ENCODE data around the gene CASP2. TPM values are rescaled to one million over a fixed set of nuclear protein-coding genes. Genes with fewer than 3 reads are reported as not detected.
A peak's percentile ranks its signal among the peaks of the same experiment; 100 is the strongest.

Gene CASP2
- total and polyA plus RNA-seq, 10 of the 15 experiments (the other 5 are each of a cell fraction or from before 2014, with no cell fraction given) = 12.1 to 60.4 (median 26.2) TPM

DNA sequence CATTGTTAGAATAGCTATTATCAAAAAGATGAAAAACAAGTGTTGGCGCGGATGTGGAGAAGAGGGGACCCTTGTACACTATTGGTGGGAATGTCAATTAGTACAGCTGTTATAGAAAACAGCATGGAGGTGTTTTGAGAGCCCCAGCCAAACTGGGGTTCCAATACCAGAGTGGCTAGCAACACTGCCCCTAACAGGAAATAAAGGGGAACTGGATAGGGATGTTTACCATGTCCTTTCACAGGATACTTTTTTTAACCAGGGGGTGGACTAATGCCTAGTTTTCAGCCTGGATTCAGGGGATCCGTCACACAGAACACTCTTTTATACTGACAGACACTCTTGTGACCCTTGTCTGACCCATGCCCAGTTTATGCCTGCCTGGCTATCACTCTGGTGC, 31.8 kb upstream of the CASP2 start:
- no peak overlapping the region for H3K9ac ChIP-seq (ENCODE audit: control insufficient read depth, insufficient read depth, low read length)
- H2AFZ ChIP-seq (ENCODE audit: control insufficient read depth, low read depth, low read length) = no peak overlapping the region

More for the DNA sequence above, 31.8 kb upstream of the CASP2 start:
- ChIA-PET SMC1A (ENCODE audit: uncharacterized antibody, unreplicated experiment) (no interaction called here), RAD21 (ENCODE audit: unreplicated experiment) (interaction anchor here (1.1 kb wide), 1 partner anchor 43 kb away, joined by 3 read pairs; no protein-coding TSS in a partner anchor), CTCF (interaction anchor here (1.2 to 9.4 kb wide), 3 partner anchors 16 to 50 kb away, joined by 4 to 66 read pairs (median 4); no protein-coding TSS in a partner anchor), POLR2A (no interaction called here)
- 75% methylated on average over 3 of the region's 3 CpGs for WGBS (ENCODE audit: insufficient coverage, insufficient replicate concordance, low lambda C conversion rate, missing lambda C conversion rate)
- H3K9me3 ChIP-seq (replicated peaks; ENCODE audit: control insufficient read depth, insufficient read depth, low read length) = no peaks in the 10 kb centered on the region
- ATAC-seq (peak; percentile 60), FAIRE-seq (no peak), DNase-seq (ENCODE audit: low read depth, low spot score) (no peak)
- TF ChIP-seq ZBTB33 (IDR thresholded peaks at IDR 0.05) = no peak
- TF ChIP-seq SMAD1 (IDR thresholded peaks at IDR 0.05; ENCODE audit: low read depth, partially characterized antibody) = no peak
- TF ChIP-seq SUZ12 (IDR thresholded peaks at IDR 0.05; ENCODE audit: unreplicated experiment) = no peak
- peak; percentile 29; the same call in 1 of the 2 replicates for TF ChIP-seq SPI1 (IDR thresholded peaks at IDR 0.05; ENCODE audit: borderline replicate concordance, insufficient read depth, low read depth, low read length)
- peaks cover 10% of the 10 kb centered on the region; the same call in 1 of the 2 replicates for H3K4me1 ChIP-seq (ENCODE audit: control insufficient read depth, insufficient read depth, low read length)
- H3K4me2 ChIP-seq (ENCODE audit: control insufficient read depth, insufficient read depth) = no peak overlapping the region
- intact Hi-C loops (cut with micrococcal nuclease; ENCODE audit: unreplicated experiment) (no loop called here), in situ Hi-C loops (cut with MboI) (no loop called here)
- no peaks in the 10 kb centered on the region for H3K27me3 ChIP-seq (replicated peaks in 1 of 2; ENCODE audit: control insufficient read depth in 2 of 2, insufficient read depth in 2 of 2, low read length in 1 of 2)
- no peaks in the 10 kb centered on the region for H3K36me3 ChIP-seq (ENCODE audit: control insufficient read depth in 2 of 2, insufficient read depth in 2 of 2, low read length in 1 of 2)
- no peak overlapping the region for H3K4me3 ChIP-seq
- no peak overlapping the region for H3K27ac ChIP-seq (ENCODE audit: control insufficient read depth, insufficient read depth)
- no peaks in the 10 kb centered on the region for H3K79me2 ChIP-seq (ENCODE audit: control insufficient read depth, insufficient read depth, low read length)
- no TSS peak for BruUV-seq (replicated peaks)
- no peaks in the 10 kb centered on the region for H4K20me1 ChIP-seq (ENCODE audit: control insufficient read depth, insufficient read depth)
